ENCODE data around the gene EGFL6.
A peak's percentile ranks its signal among the peaks of the same experiment; 100 is the strongest.
"Not testable (repeated sequence)": the region's sequence is repeated elsewhere in the genome, so short reads cannot be mapped to it uniquely, and the experiment has no call there.

Gene EGFL6

GRCh38 chrX:13655674-13656073 lies 86.3 kb downstream of the EGFL6 start:
- DNase-seq, result no peak

GRCh38 chrX:13658602-13659001 lies 89.2 kb downstream of the EGFL6 start:
- peak; percentile 18 to 77 for DNase-seq

GRCh38 chrX:13659063-13659462 lies 89.7 kb downstream of the EGFL6 start:
- no peak for DNase-seq

- DNase-seq, result no peak
Measured at GRCh38 chrX:13661735-13662288, 92.4 kb downstream of the EGFL6 start.

- no peak for DNase-seq
Measured at GRCh38 chrX:13662355-13662791, 93.0 kb downstream of the EGFL6 start.

GRCh38 chrX:13664020-13664419 lies 94.6 kb downstream of the EGFL6 start:
- DNase-seq, result no peak

GRCh38 chrX:13666836-13667235 lies 97.4 kb downstream of the EGFL6 start:
- DNase-seq, result no peak

- DNase-seq, result no peak
Measured at GRCh38 chrX:13667919-13668318, 98.5 kb downstream of the EGFL6 start.

- DNase-seq, result peak; percentile 61 to 76
Measured at GRCh38 chrX:13669246-13669737, 99.9 kb downstream of the EGFL6 start.

- DNase-seq, result not testable (repeated sequence)
Measured at GRCh38 chrX:13669755-13670154, 100.4 kb downstream of the EGFL6 start.

GRCh38 chrX:13670197-13670596 lies 100.8 kb downstream of the EGFL6 start:
- DNase-seq, result no peak

- DNase-seq, result no peak
Measured at GRCh38 chrX:13673016-13673415, 103.6 kb downstream of the EGFL6 start.

GRCh38 chrX:13676885-13677284 lies 107.5 kb downstream of the EGFL6 start:
- DNase-seq, result no peak

GRCh38 chrX:13679700-13680099 lies 110.3 kb downstream of the EGFL6 start:
- DNase-seq, result not testable (repeated sequence)

GRCh38 chrX:13681595-13681994 lies 112.2 kb downstream of the EGFL6 start:
- DNase-seq, result no peak

Data from CD4-positive, alpha-beta T cell treated with Interleukin-4 for 1 hour (primary cell).